ENCODE data around the gene SASS6.
A peak's percentile ranks its signal among the peaks of the same experiment; 100 is the strongest.

Gene SASS6

GRCh38 chr1:100130552-100131077 is 2.1 kb downstream of the SASS6 start:
- no peaks in the 10 kb centered on the region for H3K9me3 ChIP-seq (ENCODE audit: control insufficient read depth, insufficient read depth, low read depth, low read length)
- CTCF ChIA-PET, result no interaction called here
- no peak overlapping the region for H3K4me3 ChIP-seq (ENCODE audit: low read depth, low read length)
- H3K27ac ChIP-seq (ENCODE audit: extremely low read depth, low read depth, low read length), result no peak overlapping the region
- peaks cover 0 to 20% of the 10 kb centered on the region in 2 experiments; a peak in 1 of 3 replicates for H3K36me3 ChIP-seq (ENCODE audit: control insufficient read depth in 2 of 2, insufficient read depth in 1 of 2, low read length in 2 of 2)
- TF ChIP-seq ZBTB1 (tag by site-specific recombination; IDR thresholded peaks at IDR 0.05) (no peak), ZNF596 (tag by site-specific recombination; IDR thresholded peaks at IDR 0.05) (peak; percentile 68), ZNF776 (tag by site-specific recombination; IDR thresholded peaks at IDR 0.05; ENCODE audit: borderline replicate concordance) (no peak), ZNF112 (tag by site-specific recombination; IDR thresholded peaks at IDR 0.05) (no peak), ZNF513 (tag by site-specific recombination; IDR thresholded peaks at IDR 0.05) (no peak)
- POLR2A ChIA-PET, result interaction anchor here (0.7 kb wide), 1 partner anchor 100 kb away, joined by 4 read pairs; no protein-coding TSS in a partner anchor
- peaks cover 3% of the 10 kb centered on the region; the same call in 1 of the 2 replicates for H3K4me1 ChIP-seq (ENCODE audit: control insufficient read depth, insufficient read depth, low read length)

- Histone ChIP-seq H3K36me3 (ENCODE audit: control insufficient read depth in 2 of 2, insufficient read depth in 1 of 2, low read length in 2 of 2) (peaks cover 9 to 36% of the 10 kb centered on the region in 2 experiments), H3K4me3 (ENCODE audit: low read depth, low read length) (no peak overlapping the region), H3K4me1 (ENCODE audit: control insufficient read depth, insufficient read depth, low read length) (no peaks in the 10 kb centered on the region; the same call in 1 of the 2 replicates), H3K9me3 (ENCODE audit: control insufficient read depth, insufficient read depth, low read depth, low read length) (no peaks in the 10 kb centered on the region), H3K27ac (ENCODE audit: extremely low read depth, low read depth, low read length) (no peak overlapping the region)
- TF ChIP-seq ZNF202 (tag by site-specific recombination; IDR thresholded peaks at IDR 0.05; ENCODE audit: borderline replicate concordance), result no peak
- no peak for TF ChIP-seq ZSCAN30 (tag by site-specific recombination; IDR thresholded peaks at IDR 0.05)
- TF ChIP-seq ZSCAN5A (tag by site-specific recombination; IDR thresholded peaks at IDR 0.05), result no peak
- TF ChIP-seq ZNF558 (tag by site-specific recombination; IDR thresholded peaks at IDR 0.05), result no peak
- TF ChIP-seq ZNF266 (tag by site-specific recombination; IDR thresholded peaks at IDR 0.05; ENCODE audit: low read depth), result no peak
- TF ChIP-seq ZNF354C (tag by site-specific recombination; IDR thresholded peaks at IDR 0.05; ENCODE audit: borderline replicate concordance, low read depth), result no peak
- CTCF ChIA-PET, result no interaction called here
- POLR2A ChIA-PET, result no interaction called here
Observed at GRCh38 chr1:100127226-100127625, 5.5 kb downstream of the SASS6 start.

- CTCF ChIA-PET, result no interaction called here
- Histone ChIP-seq H3K36me3 (ENCODE audit: control insufficient read depth in 2 of 2, insufficient read depth in 1 of 2, low read length in 2 of 2) (peaks cover 33 to 66% of the 10 kb centered on the region in 2 experiments), H3K4me1 (ENCODE audit: control insufficient read depth, insufficient read depth, low read length) (no peaks in the 10 kb centered on the region), H3K27ac (ENCODE audit: extremely low read depth, low read depth, low read length) (no peak overlapping the region), H3K9me3 (ENCODE audit: control insufficient read depth, insufficient read depth, low read depth, low read length) (no peaks in the 10 kb centered on the region), H3K4me3 (ENCODE audit: low read depth, low read length) (no peak overlapping the region)
- POLR2A ChIA-PET, result interaction anchor here (0.6 kb wide), 1 partner anchor 229 kb away, joined by 7 read pairs; no protein-coding TSS in a partner anchor
- no peak for TF ChIP-seq ZNF221 (tag by site-specific recombination; IDR thresholded peaks at IDR 0.05; ENCODE audit: borderline replicate concordance)
- no peak for TF ChIP-seq ZNF341 (tag by site-specific recombination; IDR thresholded peaks at IDR 0.05; ENCODE audit: low read depth)
- no peak for TF ChIP-seq ZNF16 (tag by site-specific recombination; IDR thresholded peaks at IDR 0.05; ENCODE audit: low read depth)
- TF ChIP-seq ZNF658 (tag by site-specific recombination; IDR thresholded peaks at IDR 0.05), result no peak
- no peak for TF ChIP-seq KLF7 (tag by site-specific recombination; IDR thresholded peaks at IDR 0.05; ENCODE audit: borderline replicate concordance)
- no peak for TF ChIP-seq ZNF626 (tag by site-specific recombination; IDR thresholded peaks at IDR 0.05)
- TF ChIP-seq ZNF184 (tag by site-specific recombination; IDR thresholded peaks at IDR 0.05), result no peak
- no peak for TF ChIP-seq ZNF707 (tag by site-specific recombination; IDR thresholded peaks at IDR 0.05)
- TF ChIP-seq ZFHX2 (tag by site-specific recombination; conservative IDR thresholded peaks at IDR 0.05), result no peak
- TF ChIP-seq IKZF3 (tag by site-specific recombination; IDR thresholded peaks at IDR 0.05), result no peak
- TF ChIP-seq MYNN (tag by site-specific recombination; IDR thresholded peaks at IDR 0.05; ENCODE audit: borderline replicate concordance), result no peak
- no peak for TF ChIP-seq REPIN1 (tag by site-specific recombination; IDR thresholded peaks at IDR 0.05; ENCODE audit: low read depth)
- no peak for TF ChIP-seq AEBP2 (tag by site-specific recombination; IDR thresholded peaks at IDR 0.05; ENCODE audit: borderline replicate concordance)
- TF ChIP-seq ZNF501 (tag by site-specific recombination; IDR thresholded peaks at IDR 0.05), result no peak
- no peak for TF ChIP-seq ZNF704 (tag by site-specific recombination; IDR thresholded peaks at IDR 0.05)
- no peak for TF ChIP-seq ZNF843 (tag by site-specific recombination; IDR thresholded peaks at IDR 0.05)
Observed at GRCh38 chr1:100122177-100122576, 10.6 kb downstream of the SASS6 start.

Measured in HEK293 (cell line).